A673 (cell line): Measurements from ENCODE around the gene CLEC16A. TPM values are rescaled to one million over a fixed set of nuclear protein-coding genes. Genes with fewer than 3 reads are reported as not detected.
A peak's percentile ranks its signal among the peaks of the same experiment; 100 is the strongest.

Experiments used
- BruUV-seq: library from RNA; stranded (reverse); fragments of 400-500 nt; replicated peaks from 2 replicates; lab custom pipeline; 2021; lab: Mats Ljungman, UMichigan
- CTCF ChIA-PET: fragments of 300-600 bp; sonication (Branson Sonifier 250); formaldehyde crosslinking; loops from one replicate; lab custom pipeline; 2022; ENCODE audit warnings: antibody characterized with exemption; lab: Charles Lee
- POLR2A ChIA-PET: fragments of 300-600 bp; sonication (Branson Sonifier 250); formaldehyde crosslinking; loops from one replicate; lab custom pipeline; 2022; ENCODE audit warnings: antibody characterized with exemption; ENCODE audit not compliant: low non-redundant PET; lab: Charles Lee
- DNase-seq: peaks from one replicate; pipeline ENCODE4 v3.0.0-alpha.2; 2015; ENCODE audit warnings: low spot score
- H3K27ac ChIP-seq: fragments of 200-600 bp; sonication (generic); 2 replicates; pipeline ENCODE4 v1.5.1; 2016; ENCODE audit warnings: mixed run types, low read depth, mild to moderate bottlenecking, mixed read lengths, antibody characterized with exemption, low read length; ENCODE audit not compliant: poor library complexity, severe bottlenecking
- H3K27me3 ChIP-seq: fragments of 200-600 bp; sonication (generic); replicated peaks from 2 replicates; pipeline ENCODE4 v1.6.1; 2017; ENCODE audit warnings: mixed run types, low read depth, mild to moderate bottlenecking, mixed read lengths, antibody characterized with exemption, low read length; ENCODE audit not compliant: insufficient read depth, poor library complexity
- H3K36me3 ChIP-seq: fragments of 200-600 bp; sonication (generic); 2 replicates; pipeline ENCODE4 v1.6.1; 2016; ENCODE audit warnings: mixed run types, mild to moderate bottlenecking, mixed read lengths, antibody characterized with exemption, low read length; ENCODE audit not compliant: insufficient read depth, poor library complexity, severe bottlenecking
- H3K4me1 ChIP-seq: fragments of 200-600 bp; sonication (generic); 2 replicates; pipeline ENCODE4 v1.6.1; 2017; ENCODE audit warnings: mixed run types, mild to moderate bottlenecking, mixed read lengths, antibody characterized with exemption, low read length; ENCODE audit not compliant: insufficient read depth, poor library complexity, severe bottlenecking
- H3K4me3 ChIP-seq: fragments of 200-600 bp; sonication (generic); 2 replicates; pipeline ENCODE4 v1.5.1; 2016; ENCODE audit warnings: low read depth, mixed run types, mild to moderate bottlenecking, mixed read lengths, low read length; ENCODE audit not compliant: poor library complexity, severe bottlenecking
- H3K9me3 ChIP-seq: fragments of 200-600 bp; sonication (generic); 2 replicates; pipeline ENCODE4 v1.6.1; 2016; ENCODE audit warnings: mixed run types, low read depth, mild to moderate bottlenecking, mixed read lengths, antibody characterized with exemption, low read length; ENCODE audit not compliant: poor library complexity, severe bottlenecking
- EZH2 ChIP-seq: fragments of 200-600 bp; sonication (generic); IDR thresholded peaks from 2 replicates; pipeline ENCODE4 v1.6.1; 2017; ENCODE audit warnings: borderline replicate concordance, low read depth, mild to moderate bottlenecking, mixed read lengths, antibody characterized with exemption, low read length; ENCODE audit not compliant: poor library complexity, severe bottlenecking
- intact Hi-C: fragments of 100-400 bp; cut with micrococcal nuclease; formaldehyde crosslinking; loops from one replicate; pipeline ENCODE4 v1.10.0; 2022; ENCODE audit not compliant: unreplicated experiment
- total RNA-seq: library from RNA; stranded (reverse); gene quantifications from 2 replicates; pipeline ENCODE4 v1.2.3, GENCODE V29; 2021
- TF ChIP-seq, protein P1 (sequence below): fragments of 300-800, 200-600 bp; sonication (generic); conservative IDR thresholded peaks from 2 replicates; pipeline ENCODE4 v1.5.1; 2017; ENCODE audit warnings: low read depth, mild to moderate bottlenecking, antibody characterized with exemption, low read length, moderate library complexity, mixed read lengths

Gene CLEC16A
- total RNA-seq, 1 experiment from 2014 or later = 23.4 TPM

DNA sequence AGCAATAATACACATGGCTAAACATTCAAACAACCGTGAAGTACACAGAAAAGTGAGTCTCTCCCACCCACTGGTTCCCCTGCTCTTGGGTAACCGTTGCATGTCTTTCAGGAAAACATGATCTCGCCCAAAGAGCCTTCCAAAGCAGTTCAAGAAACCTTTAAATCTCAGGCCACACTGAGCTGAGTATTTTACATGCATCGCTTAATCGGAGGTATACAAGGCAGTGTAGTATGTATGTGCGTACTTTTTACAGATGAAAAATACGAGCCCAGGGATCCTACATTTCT, 1.4 kb upstream of the CLEC16A start:
- BruUV-seq = no TSS peak
- DNase-seq = no peak
- intact Hi-C loops = no loop called here
- Histone ChIP-seq H3K27ac (no peak overlapping the region), H3K27me3 (no peaks in the 10 kb centered on the region), H3K36me3 (no peaks in the 10 kb centered on the region), H3K9me3 (no peaks in the 10 kb centered on the region), H3K4me3 (peak overlapping the region; percentile 72), H3K4me1 (peaks cover 20% of the 10 kb centered on the region)
- ChIA-PET CTCF (no interaction called here), POLR2A (no interaction called here)
- TF ChIP-seq EZH2 = no peak
- TF ChIP-seq, protein P1, sequence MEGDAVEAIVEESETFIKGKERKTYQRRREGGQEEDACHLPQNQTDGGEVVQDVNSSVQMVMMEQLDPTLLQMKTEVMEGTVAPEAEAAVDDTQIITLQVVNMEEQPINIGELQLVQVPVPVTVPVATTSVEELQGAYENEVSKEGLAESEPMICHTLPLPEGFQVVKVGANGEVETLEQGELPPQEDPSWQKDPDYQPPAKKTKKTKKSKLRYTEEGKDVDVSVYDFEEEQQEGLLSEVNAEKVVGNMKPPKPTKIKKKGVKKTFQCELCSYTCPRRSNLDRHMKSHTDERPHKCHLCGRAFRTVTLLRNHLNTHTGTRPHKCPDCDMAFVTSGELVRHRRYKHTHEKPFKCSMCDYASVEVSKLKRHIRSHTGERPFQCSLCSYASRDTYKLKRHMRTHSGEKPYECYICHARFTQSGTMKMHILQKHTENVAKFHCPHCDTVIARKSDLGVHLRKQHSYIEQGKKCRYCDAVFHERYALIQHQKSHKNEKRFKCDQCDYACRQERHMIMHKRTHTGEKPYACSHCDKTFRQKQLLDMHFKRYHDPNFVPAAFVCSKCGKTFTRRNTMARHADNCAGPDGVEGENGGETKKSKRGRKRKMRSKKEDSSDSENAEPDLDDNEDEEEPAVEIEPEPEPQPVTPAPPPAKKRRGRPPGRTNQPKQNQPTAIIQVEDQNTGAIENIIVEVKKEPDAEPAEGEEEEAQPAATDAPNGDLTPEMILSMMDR = no peak

GRCh38 chr16:10945065-10945787, 862 bp downstream of the CLEC16A start:
- ChIA-PET POLR2A (no interaction called here), CTCF (no interaction called here)
- Histone ChIP-seq H3K27ac (peak overlapping the region; percentile 61), H3K4me1 (peaks cover 30% of the 10 kb centered on the region), H3K27me3 (no peaks in the 10 kb centered on the region), H3K36me3 (no peaks in the 10 kb centered on the region), H3K4me3 (peak overlapping the region; percentile 91), H3K9me3 (no peaks in the 10 kb centered on the region)
- no TSS peak for BruUV-seq
- TF ChIP-seq EZH2 = no peak
- TF ChIP-seq, protein P1 = no peak
- intact Hi-C loops = no loop called here
- DNase-seq = no peak

GRCh38 chr16:10946308-10946707, 1.9 kb downstream of the CLEC16A start:
- TF ChIP-seq, protein P1 = no peak
- no peak for TF ChIP-seq EZH2
- no peaks in the 10 kb centered on the region for H3K27me3 ChIP-seq
- H3K36me3 ChIP-seq = no peaks in the 10 kb centered on the region
- DNase-seq = no peak
- peaks cover 34% of the 10 kb centered on the region for H3K4me1 ChIP-seq
- BruUV-seq = no TSS peak
- ChIA-PET CTCF (no interaction called here), POLR2A (no interaction called here)
- no peaks in the 10 kb centered on the region for H3K9me3 ChIP-seq
- no peak overlapping the region for H3K27ac ChIP-seq
- intact Hi-C loops = no loop called here
- H3K4me3 ChIP-seq = no peak overlapping the region
